HCT116 (cell line): ENCODE measurements around the gene OR52I2. TPM values are rescaled to one million over a fixed set of nuclear protein-coding genes. Genes with fewer than 3 reads are reported as not detected.

ENCODE experiments used
- ATAC-seq: fragments of 200-7000 bp; cut with Tn5 transposase; 2 replicates; pipeline ENCODE4 v1.9.1; 2020; ENCODE audit warnings: mild to moderate bottlenecking, moderate library complexity
- BruUV-seq: library from RNA; stranded (reverse); fragments of 400-500 nt; replicated peaks from 2 replicates; lab custom pipeline; 2021; lab: Mats Ljungman, UMichigan
- CTCF ChIA-PET: fragments of 300-600 bp; sonication (Branson Sonifier 250); formaldehyde crosslinking; loops from one replicate; lab custom pipeline; 2021; ENCODE audit warnings: antibody characterized with exemption; lab: Charles Lee
- POLR2A ChIA-PET: fragments of 300-600, 350-600 bp; sonication (Branson Sonifier 250); formaldehyde crosslinking; loops from one replicate; lab custom pipeline; 2021; ENCODE audit warnings: antibody characterized with exemption; lab: Charles Lee
- RAD21 ChIA-PET, 2 experiments: fragments of 300-600 bp; sonication (Branson Sonifier 250); formaldehyde crosslinking; loops; one replicate each; lab custom pipeline; 2023; ENCODE audit warnings: low total read pairs in 2 of 2; ENCODE audit not compliant: uncharacterized antibody in 2 of 2, unreplicated experiment in 2 of 2, low non-redundant PET in 1 of 2; lab: Charles Lee
- DNase-seq: peaks from one replicate; pipeline ENCODE4 v3.0.0-alpha.2; 2010; ENCODE audit warnings: low read depth, low spot score
- H2AFZ ChIP-seq: fragments of 200-600 bp; shearing (Covaris generic), sonication (generic); 2 replicates; pipeline ENCODE4 v1.6.1; 2017; ENCODE audit warnings: low read depth, mixed run types, mixed read lengths, antibody characterized with exemption, low read length; ENCODE audit not compliant: poor library complexity, severe bottlenecking
- H3K27ac ChIP-seq: 2 replicates; pipeline ENCODE4 v1.5.1; 2012; ENCODE audit warnings: low read depth, low read length
- H3K27me3 ChIP-seq: fragments of 200-600 bp; sonication (generic); 2 replicates; pipeline ENCODE4 v1.6.1; 2016; ENCODE audit warnings: mixed run types, low read length, mixed read lengths; ENCODE audit not compliant: insufficient read depth
- H3K36me3 ChIP-seq, 2 experiments: fragments of 200-500 bp in 1 of 2; fragments of 200-600 bp in 1 of 2; sonication (Bioruptor generic) in 1 of 2; sonication (generic) in 1 of 2; 2 replicates each; pipeline versions ENCODE4 v1.5.1 to v1.6.1; 2014 to 2016; ENCODE audit warnings: low read length in 2 of 2, inconsistent platforms in 1 of 2, mixed read lengths in 1 of 2, mixed run types in 1 of 2; ENCODE audit not compliant: insufficient read depth in 2 of 2, control insufficient read depth in 1 of 2
- H3K4me1 ChIP-seq, 2 experiments: fragments of 200-600 bp in 1 of 2; sonication (generic) in 1 of 2; 2 replicates each; pipeline versions ENCODE4 v1.5.1 to v1.6.1; 2012 to 2017; ENCODE audit warnings: low read length in 2 of 2, inconsistent platforms in 1 of 2, mild to moderate bottlenecking in 1 of 2, mixed read lengths in 1 of 2, mixed run types in 1 of 2, moderate library complexity in 1 of 2; ENCODE audit not compliant: insufficient read depth in 2 of 2, control insufficient read depth in 1 of 2
- H3K4me2 ChIP-seq: fragments of 200-600 bp; sonication (generic); 2 replicates; pipeline ENCODE4 v1.6.1; 2017; ENCODE audit warnings: mixed run types, low read length, mixed read lengths
- H3K4me3 ChIP-seq, 2 experiments: fragments of 200-600 bp in 1 of 2; sonication (generic) in 1 of 2; replicated peaks in 1 of 2; 2 replicates each; pipeline ENCODE4 v1.5.1; 2011 to 2016; ENCODE audit warnings: low read length in 2 of 2, control low read depth in 1 of 2, low read depth in 1 of 2, mild to moderate bottlenecking in 1 of 2, mixed read lengths in 1 of 2, mixed run types in 1 of 2
- H3K79me2 ChIP-seq: fragments of 200-600 bp; sonication (generic); 2 replicates; pipeline ENCODE4 v1.6.1; 2017; ENCODE audit warnings: mild to moderate bottlenecking, mixed run types, low read length, moderate library complexity, mixed read lengths; ENCODE audit not compliant: insufficient read depth
- H3K9ac ChIP-seq: fragments of 200-600 bp; sonication (generic); 2 replicates; pipeline ENCODE4 v1.6.1; 2016; ENCODE audit warnings: low read length, mixed read lengths
- H3K9me2 ChIP-seq: fragments of 200-600 bp; sonication (generic), shearing (Covaris generic); 2 replicates; pipeline ENCODE4 v1.6.1; 2017; ENCODE audit warnings: mixed run types, mild to moderate bottlenecking, moderate library complexity; ENCODE audit not compliant: insufficient read depth
- H3K9me3 ChIP-seq, 2 experiments: fragments of 200-500 bp in 1 of 2; fragments of 200-600 bp in 1 of 2; sonication (Bioruptor generic) in 1 of 2; sonication (generic) in 1 of 2; 2 replicates each; pipeline ENCODE4 v1.6.1; 2014 to 2017; ENCODE audit warnings: low read length in 2 of 2, mixed read lengths in 2 of 2, inconsistent platforms in 1 of 2, low read depth in 1 of 2, mild to moderate bottlenecking in 1 of 2, mixed run types in 1 of 2, moderate library complexity in 1 of 2; ENCODE audit not compliant: control insufficient read depth in 1 of 2, insufficient read depth in 1 of 2
- H4K20me1 ChIP-seq: fragments of 200-600 bp; sonication (generic), shearing (Covaris generic); 2 replicates; pipeline ENCODE4 v1.6.1; 2017; ENCODE audit warnings: mixed run types, mild to moderate bottlenecking, moderate library complexity; ENCODE audit not compliant: insufficient read depth
- CBX3 ChIP-seq: IDR thresholded peaks from 2 replicates; pipeline ENCODE4 v1.6.1; 2012; ENCODE audit warnings: low read depth
- ELF1 ChIP-seq: IDR thresholded peaks from 2 replicates; pipeline ENCODE4 v1.6.1; 2012; ENCODE audit warnings: low read depth, borderline replicate concordance
- EZH2 ChIP-seq: fragments of 200-600 bp; sonication (generic); IDR thresholded peaks from 2 replicates; pipeline ENCODE4 v1.6.1; 2017; ENCODE audit warnings: antibody characterized with exemption, mixed run types
- JUND ChIP-seq: IDR thresholded peaks from 2 replicates; pipeline ENCODE4 v1.6.1; 2012
- POLR2AphosphoS5 ChIP-seq: IDR thresholded peaks from 2 replicates; pipeline ENCODE4 v1.6.1; 2011; ENCODE audit warnings: mild to moderate bottlenecking, low read depth, low read length, moderate library complexity
- SP1 ChIP-seq: IDR thresholded peaks from 2 replicates; pipeline ENCODE4 v1.6.1; 2012; ENCODE audit warnings: low read depth
- YY1 ChIP-seq: IDR thresholded peaks from 2 replicates; pipeline ENCODE4 v1.6.1; 2011; ENCODE audit warnings: low read length, low read depth, moderate library complexity, mild to moderate bottlenecking; ENCODE audit not compliant: insufficient replicate concordance; ENCODE audit errors: extremely low read depth
- ZFX ChIP-seq: fragments of 450-650 bp; IDR thresholded peaks from 2 replicates; pipeline ENCODE4 v1.6.1; 2017
- ZNF274 ChIP-seq: fragments of 200-500 bp; sonication (Bioruptor generic); IDR thresholded peaks from 2 replicates; pipeline ENCODE4 v1.6.1; 2014; ENCODE audit warnings: mild to moderate bottlenecking, low read depth, low read length, inconsistent platforms
- intact Hi-C: fragments of 100-400 bp; cut with micrococcal nuclease; formaldehyde crosslinking; loops from 2 replicates; pipeline ENCODE4 v1.10.0; 2022
- total RNA-seq: library from RNA; stranded (reverse); gene quantifications from one replicate; pipeline ENCODE4 v1.2.1, GENCODE V29; 2021; ENCODE audit not compliant: unreplicated experiment
- TF ChIP-seq, protein P1 (sequence below): IDR thresholded peaks from 2 replicates; pipeline ENCODE4 v1.6.1; 2012
- TF ChIP-seq, protein P2 (sequence below): IDR thresholded peaks from 2 replicates; pipeline ENCODE4 v1.6.1; 2012; ENCODE audit warnings: low read depth
- TF ChIP-seq, protein P3 (sequence below), 3 experiments: fragments of 200-600 bp in 1 of 3; sonication (generic) in 1 of 3; IDR thresholded peaks in 2 of 3; conservative IDR thresholded peaks in 1 of 3; 2 replicates each; pipeline ENCODE4 v1.5.1; 2012 to 2017; ENCODE audit warnings: low read depth in 2 of 3, low read length in 2 of 3, antibody characterized with exemption in 1 of 3, borderline replicate concordance in 1 of 3, control low read depth in 1 of 3, mild to moderate bottlenecking in 1 of 3, mixed read lengths in 1 of 3, mixed run types in 1 of 3, moderate library complexity in 1 of 3; ENCODE audit not compliant: insufficient read depth in 1 of 3

OR52I2 gene
- total RNA-seq, 1 experiment from 2014 or later, result not detected

DNA sequence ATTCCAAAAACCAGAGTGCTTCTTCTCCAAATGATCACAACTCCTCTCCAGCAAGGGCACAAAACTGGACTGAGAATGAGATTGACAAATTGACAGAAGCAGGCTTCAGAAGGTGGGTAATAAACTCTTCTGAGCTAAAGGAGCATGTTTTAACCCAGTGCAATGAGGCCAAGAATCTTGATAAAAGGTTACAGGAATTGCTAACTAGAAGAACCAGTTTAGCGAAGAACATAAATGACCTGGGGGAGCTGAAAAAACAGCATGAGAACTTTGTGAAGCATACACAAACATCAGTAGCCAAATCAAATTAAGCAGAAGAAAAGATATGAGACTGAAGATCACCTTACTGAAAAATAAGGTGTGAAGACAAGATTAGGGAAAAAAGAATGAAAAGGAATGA, 21.1 kb upstream of the OR52I2 start:
- H3K4me1 ChIP-seq, result no peaks in the 10 kb centered on the region
- no peak for TF ChIP-seq SP1
- no peak for TF ChIP-seq YY1
- no peak for TF ChIP-seq JUND
- no peak for TF ChIP-seq EZH2
- TF ChIP-seq ZFX, result no peak
- TF ChIP-seq, protein P1, sequence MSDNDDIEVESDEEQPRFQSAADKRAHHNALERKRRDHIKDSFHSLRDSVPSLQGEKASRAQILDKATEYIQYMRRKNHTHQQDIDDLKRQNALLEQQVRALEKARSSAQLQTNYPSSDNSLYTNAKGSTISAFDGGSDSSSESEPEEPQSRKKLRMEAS, result no peak
- no peak for TF ChIP-seq ELF1
- TF ChIP-seq, protein P2, sequence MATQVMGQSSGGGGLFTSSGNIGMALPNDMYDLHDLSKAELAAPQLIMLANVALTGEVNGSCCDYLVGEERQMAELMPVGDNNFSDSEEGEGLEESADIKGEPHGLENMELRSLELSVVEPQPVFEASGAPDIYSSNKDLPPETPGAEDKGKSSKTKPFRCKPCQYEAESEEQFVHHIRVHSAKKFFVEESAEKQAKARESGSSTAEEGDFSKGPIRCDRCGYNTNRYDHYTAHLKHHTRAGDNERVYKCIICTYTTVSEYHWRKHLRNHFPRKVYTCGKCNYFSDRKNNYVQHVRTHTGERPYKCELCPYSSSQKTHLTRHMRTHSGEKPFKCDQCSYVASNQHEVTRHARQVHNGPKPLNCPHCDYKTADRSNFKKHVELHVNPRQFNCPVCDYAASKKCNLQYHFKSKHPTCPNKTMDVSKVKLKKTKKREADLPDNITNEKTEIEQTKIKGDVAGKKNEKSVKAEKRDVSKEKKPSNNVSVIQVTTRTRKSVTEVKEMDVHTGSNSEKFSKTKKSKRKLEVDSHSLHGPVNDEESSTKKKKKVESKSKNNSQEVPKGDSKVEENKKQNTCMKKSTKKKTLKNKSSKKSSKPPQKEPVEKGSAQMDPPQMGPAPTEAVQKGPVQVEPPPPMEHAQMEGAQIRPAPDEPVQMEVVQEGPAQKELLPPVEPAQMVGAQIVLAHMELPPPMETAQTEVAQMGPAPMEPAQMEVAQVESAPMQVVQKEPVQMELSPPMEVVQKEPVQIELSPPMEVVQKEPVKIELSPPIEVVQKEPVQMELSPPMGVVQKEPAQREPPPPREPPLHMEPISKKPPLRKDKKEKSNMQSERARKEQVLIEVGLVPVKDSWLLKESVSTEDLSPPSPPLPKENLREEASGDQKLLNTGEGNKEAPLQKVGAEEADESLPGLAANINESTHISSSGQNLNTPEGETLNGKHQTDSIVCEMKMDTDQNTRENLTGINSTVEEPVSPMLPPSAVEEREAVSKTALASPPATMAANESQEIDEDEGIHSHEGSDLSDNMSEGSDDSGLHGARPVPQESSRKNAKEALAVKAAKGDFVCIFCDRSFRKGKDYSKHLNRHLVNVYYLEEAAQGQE, result no peak
- TF ChIP-seq CBX3, result no peak
- TF ChIP-seq POLR2AphosphoS5, result no peak
- TF ChIP-seq, protein P3, sequence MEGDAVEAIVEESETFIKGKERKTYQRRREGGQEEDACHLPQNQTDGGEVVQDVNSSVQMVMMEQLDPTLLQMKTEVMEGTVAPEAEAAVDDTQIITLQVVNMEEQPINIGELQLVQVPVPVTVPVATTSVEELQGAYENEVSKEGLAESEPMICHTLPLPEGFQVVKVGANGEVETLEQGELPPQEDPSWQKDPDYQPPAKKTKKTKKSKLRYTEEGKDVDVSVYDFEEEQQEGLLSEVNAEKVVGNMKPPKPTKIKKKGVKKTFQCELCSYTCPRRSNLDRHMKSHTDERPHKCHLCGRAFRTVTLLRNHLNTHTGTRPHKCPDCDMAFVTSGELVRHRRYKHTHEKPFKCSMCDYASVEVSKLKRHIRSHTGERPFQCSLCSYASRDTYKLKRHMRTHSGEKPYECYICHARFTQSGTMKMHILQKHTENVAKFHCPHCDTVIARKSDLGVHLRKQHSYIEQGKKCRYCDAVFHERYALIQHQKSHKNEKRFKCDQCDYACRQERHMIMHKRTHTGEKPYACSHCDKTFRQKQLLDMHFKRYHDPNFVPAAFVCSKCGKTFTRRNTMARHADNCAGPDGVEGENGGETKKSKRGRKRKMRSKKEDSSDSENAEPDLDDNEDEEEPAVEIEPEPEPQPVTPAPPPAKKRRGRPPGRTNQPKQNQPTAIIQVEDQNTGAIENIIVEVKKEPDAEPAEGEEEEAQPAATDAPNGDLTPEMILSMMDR (IDR thresholded peaks at IDR 0.05 in 2 of 3, conservative IDR thresholded peaks at IDR 0.05 in 1 of 3; ENCODE audit: borderline replicate concordance in 1 of 3, insufficient read depth in 1 of 3, low read depth in 2 of 3, low read length in 2 of 3), result no peak
- no peak for TF ChIP-seq ZNF274
- TF ChIP-seq, all 23 proteins: peak for 0
- H3K9me2 ChIP-seq, result no peaks in the 10 kb centered on the region
- ChIA-PET POLR2A (no interaction called here), CTCF (interaction anchor here (1.0 kb wide), 1 partner anchor 373 kb away, joined by 3 read pairs; no protein-coding TSS in a partner anchor), RAD21 (no interaction called here)
- H3K4me3 ChIP-seq, result no peak overlapping the region
- H3K9me3 ChIP-seq, result no peaks in the 10 kb centered on the region
- DNase-seq (no peak), ATAC-seq (no peak)
- no peak overlapping the region for H3K4me2 ChIP-seq
- H3K9ac ChIP-seq, result no peak overlapping the region
- H3K36me3 ChIP-seq, result no peaks in the 10 kb centered on the region
- BruUV-seq, result no TSS peak
- H3K27me3 ChIP-seq, result peaks cover 45% of the 10 kb centered on the region
- no peak overlapping the region for H3K27ac ChIP-seq
- H4K20me1 ChIP-seq, result no peaks in the 10 kb centered on the region
- intact Hi-C loops, result no loop called here
- H2AFZ ChIP-seq, result no peak overlapping the region
- H3K79me2 ChIP-seq, result no peaks in the 10 kb centered on the region
